Left renal cortex interstitium (tissue), 4 donors: ENCODE results near the gene CNOT4. TPM values are rescaled to one million over a fixed set of nuclear protein-coding genes. Genes with fewer than 3 reads are reported as not detected.

Experiments
- DNase-seq, 4 donors: peaks; one replicate each; pipeline ENCODE4 v3.0.0-alpha.2; 2013; ENCODE audit warnings: low read depth in 4 of 4, low spot score in 2 of 4, missing footprints in 1 of 4
- polyA plus RNA-seq, 4 donors: library from polyadenylated mRNA; unstranded; fragments of 120-200 nt; gene quantifications; one replicate each; pipeline ENCODE4 v1.2.1, GENCODE V29; 2013; ENCODE audit not compliant: insufficient read length in 4 of 4

Gene CNOT4, protein sequence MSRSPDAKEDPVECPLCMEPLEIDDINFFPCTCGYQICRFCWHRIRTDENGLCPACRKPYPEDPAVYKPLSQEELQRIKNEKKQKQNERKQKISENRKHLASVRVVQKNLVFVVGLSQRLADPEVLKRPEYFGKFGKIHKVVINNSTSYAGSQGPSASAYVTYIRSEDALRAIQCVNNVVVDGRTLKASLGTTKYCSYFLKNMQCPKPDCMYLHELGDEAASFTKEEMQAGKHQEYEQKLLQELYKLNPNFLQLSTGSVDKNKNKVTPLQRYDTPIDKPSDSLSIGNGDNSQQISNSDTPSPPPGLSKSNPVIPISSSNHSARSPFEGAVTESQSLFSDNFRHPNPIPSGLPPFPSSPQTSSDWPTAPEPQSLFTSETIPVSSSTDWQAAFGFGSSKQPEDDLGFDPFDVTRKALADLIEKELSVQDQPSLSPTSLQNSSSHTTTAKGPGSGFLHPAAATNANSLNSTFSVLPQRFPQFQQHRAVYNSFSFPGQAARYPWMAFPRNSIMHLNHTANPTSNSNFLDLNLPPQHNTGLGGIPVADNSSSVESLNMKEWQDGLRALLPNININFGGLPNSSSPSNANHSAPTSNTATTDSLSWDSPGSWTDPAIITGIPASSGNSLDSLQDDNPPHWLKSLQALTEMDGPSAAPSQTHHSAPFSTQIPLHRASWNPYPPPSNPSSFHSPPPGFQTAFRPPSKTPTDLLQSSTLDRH
- polyA plus RNA-seq, result 10 to 100 TPM; 29.2 to 35.7 (median 33.9) TPM

DNA sequence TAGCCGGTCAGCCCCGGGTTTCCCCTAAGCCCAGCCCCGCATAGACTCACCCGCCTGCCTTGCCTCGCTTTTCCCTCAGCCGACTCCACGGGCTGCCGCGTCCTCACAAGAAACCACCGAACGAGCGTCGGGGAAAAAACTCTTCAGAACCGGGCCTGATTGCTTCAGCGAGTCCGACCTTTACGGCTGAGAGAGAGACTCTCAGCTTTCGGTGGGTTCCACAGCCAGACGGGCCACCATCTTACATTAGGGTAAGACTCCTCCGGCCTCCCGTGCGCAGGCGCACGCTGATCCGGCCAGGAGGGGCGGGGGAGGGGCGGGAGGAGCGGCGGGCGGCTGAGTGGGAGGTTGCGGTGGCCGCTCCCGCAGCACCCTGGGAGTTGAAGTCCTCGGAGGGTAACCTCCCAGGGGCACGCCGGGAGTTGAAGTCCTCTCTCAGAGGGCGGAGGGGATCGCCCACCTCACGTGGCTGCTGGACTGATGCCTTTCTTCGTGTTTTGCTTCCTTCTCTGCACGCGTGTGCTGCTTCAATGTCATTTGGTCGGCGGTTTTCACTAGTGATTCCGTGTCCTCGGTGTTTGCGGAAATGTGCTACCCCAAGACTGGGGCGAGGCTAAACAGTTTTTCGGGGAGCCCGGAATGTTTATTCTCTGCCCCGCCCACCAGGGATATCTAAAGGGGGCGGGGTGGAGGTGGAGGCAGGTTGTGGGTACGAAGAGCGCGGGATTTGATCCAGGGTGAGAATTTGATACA is at the start of gene CNOT4:
Gene CNOT4, minus strand, starts transcription at position 264 of the 753 bp plus-strand sequence. CDS start 71,771 bp downstream, outside the sequence.
- peak; percentile 84 to 94 (median 90) for DNase-seq

DNA sequence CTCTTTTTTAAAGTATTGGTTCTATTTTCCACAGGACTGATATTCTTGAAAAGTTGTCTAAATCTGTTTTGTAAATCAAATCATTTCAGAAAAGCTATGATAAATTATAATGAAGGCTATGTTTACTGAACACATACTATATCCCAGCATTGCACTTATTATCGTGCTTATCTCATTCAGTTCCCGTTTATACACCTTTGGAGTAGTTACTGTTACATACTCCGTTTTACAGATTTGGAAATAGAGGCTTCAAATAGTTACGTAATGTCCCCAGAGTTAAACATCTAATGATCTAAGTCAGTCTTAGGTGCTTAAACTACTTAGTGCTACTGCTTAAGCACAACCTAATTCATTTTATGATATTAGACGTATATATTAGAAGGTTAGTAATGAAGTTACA is 49.0 kb upstream of the CNOT4 start:
- no peak for DNase-seq

DNA sequence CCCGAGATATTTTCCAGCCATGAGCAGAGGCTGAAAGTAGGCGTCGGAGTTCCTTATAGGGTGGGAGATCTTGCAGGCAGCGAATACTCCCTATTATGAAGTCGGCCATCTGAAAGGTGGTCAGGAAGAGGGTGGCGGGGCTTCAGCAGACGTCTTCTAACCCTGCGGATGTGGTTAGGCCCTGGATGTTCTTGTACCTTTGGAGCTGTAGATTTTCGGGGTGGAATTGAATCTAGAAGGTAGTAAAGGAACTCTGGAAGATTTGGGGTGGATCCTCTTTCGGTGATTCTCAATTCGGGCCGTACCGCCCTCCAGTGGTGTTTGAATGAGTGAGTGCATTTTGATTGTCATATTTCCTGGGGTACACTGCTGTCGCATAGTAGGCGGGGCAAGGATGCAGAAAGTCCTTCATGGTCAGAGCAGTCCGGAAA is 48.5 kb upstream of the CNOT4 start:
- peak; percentile 44 to 64 (median 56) for DNase-seq

DNA sequence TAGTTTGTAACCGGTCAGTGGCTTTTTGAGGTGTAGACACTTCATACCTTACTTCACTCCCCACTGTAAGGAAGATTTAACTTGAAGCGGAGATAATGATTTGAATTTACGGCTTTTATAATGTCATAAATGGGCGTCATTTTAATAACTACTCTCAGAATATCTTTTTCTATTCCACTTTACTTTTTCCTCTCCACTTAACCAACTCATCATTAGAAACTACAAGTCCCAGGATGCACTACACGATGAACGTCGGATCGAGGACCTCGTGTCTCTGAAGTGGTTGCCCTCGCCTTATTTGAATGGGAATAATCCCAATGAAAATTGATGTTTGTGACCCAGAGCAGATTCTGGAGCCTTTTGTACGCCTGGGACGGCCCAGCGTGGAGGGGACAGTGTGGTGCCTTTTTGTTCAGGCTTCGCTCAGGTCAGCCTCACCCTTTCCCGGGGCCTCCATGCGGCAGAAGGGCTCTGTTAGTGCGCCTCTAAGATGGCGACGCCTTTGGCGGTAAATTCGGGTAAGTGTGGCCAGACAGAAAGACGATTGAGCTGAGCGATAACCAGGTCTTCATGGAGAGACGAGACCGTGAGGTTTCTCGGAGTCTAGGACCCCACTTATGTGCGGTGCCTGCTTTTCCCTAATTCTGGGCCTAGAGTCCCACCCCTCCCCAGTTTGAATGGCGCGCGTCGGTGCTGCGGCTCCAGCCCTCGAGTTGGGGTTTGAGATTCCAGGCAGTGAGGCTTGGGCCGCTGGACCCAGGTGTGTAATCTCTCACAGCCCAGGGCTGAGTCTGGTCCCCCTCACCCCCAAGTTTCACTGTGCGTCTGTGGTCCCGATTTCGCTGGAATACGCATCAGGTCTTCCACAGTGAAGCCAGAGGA is 47.8 kb upstream of the CNOT4 start, which contains the start of gene NUP205:
Gene NUP205, plus strand, starts transcription at position 463 of the 882 bp plus-strand sequence. Its CDS starts 28 bp downstream, at position 491.
- peak; percentile 81 to 96 (median 87) for DNase-seq

DNA sequence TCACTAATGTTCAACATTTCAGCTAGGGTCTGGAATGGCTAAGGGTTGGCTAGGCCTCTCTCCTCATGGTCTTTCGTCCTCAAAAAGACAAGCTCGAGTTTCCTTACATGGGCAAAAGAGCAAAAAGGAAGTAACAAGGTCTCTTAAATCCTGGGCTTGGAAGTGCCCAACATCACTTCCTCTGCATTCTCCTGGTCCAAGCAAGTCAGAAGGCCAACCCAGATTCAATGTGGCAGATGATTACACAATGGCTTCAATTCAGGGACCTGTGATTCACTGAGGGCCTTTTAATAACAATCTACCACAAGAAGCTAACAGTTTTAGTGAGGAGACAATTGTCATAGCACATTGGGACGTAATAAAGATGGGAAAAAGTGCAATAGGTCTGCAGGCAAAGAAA is 43.4 kb upstream of the CNOT4 start:
- no peak for DNase-seq

DNA sequence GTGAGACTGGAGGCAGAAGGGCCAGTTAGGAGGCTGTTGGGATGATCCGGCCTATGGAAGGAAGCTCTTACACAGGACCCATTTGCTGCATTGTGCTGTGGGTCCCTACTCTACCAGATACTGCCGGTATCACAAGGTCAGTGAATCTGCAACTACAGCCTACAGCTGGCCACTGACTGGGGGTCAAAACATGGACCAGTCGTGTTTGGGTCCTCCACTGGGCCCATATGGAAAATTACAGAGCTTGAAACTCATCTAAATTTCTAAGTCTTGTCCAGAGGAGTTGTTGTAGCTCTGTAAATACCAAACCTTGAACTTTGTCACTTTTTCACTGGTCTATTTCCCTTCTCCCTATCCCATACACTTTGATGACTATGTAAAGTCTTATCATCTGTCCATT is 42.2 kb upstream of the CNOT4 start:
- no peak for DNase-seq

DNA sequence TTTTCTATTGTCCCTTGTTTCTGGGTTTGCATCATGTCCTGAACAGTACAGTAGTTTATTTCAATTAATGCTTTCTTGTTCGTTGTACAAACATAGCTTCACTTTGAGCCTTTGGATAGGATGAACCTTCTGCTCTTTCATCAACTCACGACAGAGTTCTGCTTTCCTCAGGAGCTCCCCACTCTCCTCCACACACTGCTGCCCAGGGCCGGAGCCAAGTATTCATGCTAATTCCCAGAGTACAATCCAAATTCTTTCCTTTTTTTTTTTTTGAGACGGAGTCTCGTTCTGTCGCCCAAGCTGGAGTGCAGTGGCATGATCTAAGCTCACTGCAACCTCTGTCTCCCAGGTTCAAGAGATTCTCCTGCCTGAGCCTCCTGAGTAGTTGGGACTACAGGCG is 40.3 kb upstream of the CNOT4 start:
- DNase-seq, result no peak

DNA sequence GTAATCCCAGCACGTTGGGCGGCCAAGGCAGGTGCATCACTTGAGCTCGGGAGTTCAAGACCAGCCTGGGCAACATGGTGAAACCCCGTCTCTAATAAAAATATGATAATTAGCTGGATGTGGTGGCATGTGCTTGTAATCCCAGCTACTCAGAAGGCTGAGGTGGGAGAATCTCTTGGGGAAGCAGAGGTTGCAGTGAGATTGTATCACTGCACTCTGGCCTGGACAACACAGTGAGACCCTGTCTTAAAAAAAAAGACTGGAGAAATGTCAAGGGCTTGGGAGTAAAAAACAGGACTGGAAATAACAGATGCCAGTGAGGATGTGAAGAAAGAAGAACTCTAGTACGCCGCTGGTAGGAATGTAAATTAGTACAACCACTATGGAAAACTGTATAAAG is 31.1 kb upstream of the CNOT4 start:
- no peak for DNase-seq

DNA sequence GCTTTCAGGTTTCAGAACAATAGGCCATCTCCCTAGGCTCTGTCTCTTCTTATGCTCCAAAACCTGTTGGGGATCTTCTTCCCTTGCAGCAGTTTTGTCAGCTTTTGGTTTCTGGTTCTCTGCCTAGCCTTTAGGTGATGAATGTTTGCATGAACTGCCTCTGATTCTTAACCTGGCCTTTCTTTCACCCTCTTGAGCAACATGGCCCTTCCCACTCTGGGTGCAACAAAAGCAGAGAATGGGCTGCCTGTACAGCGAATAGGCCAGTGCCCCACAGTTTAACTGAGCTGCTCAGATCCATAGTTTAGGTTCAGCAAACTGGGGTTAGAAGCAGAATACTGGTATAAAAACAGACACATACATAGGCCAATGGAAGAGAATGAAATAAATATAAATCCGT is 29.7 kb upstream of the CNOT4 start:
- DNase-seq, result no peak

DNA sequence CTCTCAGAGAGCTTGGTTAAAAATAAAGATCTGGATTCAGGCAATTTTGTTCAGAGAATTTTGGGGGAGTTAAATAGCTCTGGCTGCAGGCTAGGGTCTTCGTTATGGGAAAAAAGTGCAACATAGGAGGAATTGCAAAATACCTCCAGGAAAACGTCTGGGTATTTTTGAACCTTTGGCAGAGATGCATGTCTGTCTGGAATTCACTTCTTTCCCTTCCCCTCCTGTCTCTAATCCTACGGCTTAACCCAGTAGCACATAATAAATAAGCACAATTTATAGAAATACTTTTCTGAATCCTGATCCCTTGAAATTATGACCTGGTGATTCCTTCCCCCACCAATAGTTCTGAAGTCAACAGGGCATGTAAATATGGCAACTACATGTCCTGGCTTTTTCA is 28.5 kb upstream of the CNOT4 start:
- no peak for DNase-seq

DNA sequence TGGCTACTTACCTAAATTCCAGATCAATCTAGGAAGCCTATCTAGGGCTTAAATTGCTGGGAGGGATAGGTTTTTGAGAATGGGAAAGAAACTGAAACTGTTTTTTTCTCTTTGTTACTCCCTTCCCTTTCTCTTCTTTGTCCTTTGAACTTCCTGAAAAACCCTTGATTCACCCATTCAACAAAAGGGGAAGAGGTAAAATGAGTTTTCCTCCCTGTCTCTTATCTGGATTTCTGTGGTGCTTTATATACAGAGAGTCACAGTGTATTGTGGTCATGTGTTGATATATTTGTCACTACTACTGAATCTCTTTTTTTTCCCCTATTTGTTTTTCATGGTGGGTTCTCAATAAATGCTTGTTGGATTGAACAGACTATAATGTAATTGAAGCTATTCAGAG is 28.0 kb upstream of the CNOT4 start:
- no peak for DNase-seq

DNA sequence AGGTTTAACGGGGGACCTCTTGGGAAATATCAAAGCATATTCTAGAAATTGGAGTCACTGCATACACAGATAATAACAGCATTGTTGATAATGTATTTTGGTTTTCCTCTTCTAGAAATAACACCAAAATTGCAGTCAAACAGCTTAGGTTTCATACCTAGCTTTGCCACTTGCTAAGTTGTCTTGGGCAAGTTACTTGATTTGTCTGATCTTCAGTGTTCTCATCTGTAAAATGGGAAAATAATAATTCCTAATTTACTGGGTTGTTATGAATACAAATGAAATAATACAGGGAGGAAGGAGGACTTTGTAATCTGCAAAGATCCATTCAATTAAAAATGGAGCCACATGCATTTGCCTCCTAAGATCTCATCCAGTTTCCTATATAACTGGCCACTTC is 27.6 kb upstream of the CNOT4 start:
- DNase-seq, result no peak

DNA sequence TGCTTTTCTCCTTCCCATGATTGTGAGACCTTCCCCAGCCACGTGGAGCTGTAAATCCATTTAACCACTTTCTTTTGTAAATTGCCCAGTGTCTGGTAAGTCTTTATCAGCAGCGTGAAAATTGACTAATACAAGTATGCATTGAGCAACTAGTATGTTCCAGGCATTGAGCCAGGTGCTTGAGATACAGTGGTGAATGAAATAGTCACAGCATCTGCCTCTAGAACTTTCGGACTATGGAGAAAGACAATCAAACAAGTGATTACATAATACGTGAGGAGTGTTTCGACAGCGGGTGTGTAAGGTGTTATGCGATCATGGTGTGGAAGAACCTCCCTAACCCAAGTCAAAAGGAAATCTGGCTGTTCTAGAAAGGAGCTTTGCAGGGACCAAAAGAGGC is 26.2 kb upstream of the CNOT4 start:
- DNase-seq, result no peak

DNA sequence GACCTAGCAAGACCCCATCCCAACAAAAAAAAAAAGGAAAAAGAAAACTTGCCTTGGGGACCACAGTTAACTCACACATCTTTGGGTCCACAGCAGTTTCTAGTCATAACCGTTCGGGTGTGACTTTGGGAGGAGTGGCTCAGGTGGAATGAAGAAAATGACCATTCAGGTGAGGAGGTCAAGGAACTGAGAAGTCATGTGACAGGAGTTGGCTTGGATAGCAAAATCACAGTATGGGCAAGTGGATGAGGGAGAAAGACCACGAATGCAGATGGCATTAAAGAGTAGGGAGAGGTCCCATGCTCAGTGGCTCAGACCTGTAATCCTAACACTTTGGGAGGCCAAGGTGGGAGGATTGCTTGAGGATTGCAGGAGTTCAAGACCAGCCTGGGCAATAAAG is 17.1 kb upstream of the CNOT4 start:
- DNase-seq, result no peak

DNA sequence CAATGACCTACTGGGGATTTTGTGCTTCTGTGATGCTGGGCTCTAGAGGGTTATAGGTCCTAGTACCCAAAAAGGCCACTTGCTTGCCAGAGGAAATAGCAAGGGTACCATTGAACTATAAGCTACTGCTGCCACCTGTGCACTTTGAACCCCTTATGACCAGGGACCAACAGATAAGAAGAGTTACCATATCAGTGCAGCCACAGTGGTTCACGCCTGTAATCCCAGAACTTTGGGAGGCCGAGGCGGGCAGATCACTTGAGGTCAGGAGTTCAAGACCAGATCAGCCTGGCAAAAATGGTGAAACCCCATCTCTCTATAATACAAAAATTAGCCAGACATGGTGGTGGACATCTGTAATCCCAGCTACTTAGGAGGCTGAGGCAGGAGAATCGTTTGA is 15.5 kb upstream of the CNOT4 start:
- no peak for DNase-seq

DNA sequence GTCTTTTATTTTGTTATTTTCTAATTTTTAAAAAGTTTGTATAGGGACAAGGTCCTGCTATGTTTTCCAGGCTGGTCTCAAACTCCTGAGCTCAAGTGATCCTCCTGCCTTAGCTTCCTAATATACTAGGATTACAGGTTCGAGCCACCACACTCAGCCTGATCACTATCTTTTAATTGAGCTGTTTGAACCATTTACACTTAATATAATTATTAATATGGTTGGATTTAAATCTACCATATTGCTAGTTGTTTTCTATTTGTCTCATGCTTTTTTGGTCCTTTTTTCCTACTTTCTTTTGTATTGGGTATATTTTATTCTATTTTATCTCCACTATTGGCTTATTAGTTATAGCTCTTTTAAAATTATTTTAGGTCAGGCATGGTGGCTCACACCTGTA is 13.2 kb upstream of the CNOT4 start:
- no peak for DNase-seq

DNA sequence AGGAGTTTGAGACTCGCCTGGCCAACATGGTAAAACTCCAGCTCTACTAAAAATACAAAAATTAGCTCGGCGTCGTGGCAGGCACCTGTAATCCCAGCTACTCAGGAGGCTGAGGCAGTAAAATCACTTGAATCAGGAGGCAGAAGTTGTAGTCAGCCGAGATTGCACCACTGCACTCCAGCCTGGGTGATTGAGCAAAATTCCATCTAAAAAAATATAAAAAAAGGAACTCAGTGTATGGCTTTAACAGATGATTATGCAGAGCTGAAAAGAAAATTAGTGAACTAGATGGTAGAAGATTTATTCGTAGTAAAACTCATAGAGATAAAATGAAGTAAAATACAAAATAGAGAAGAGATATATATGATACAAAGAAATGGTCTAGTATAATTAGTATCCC is 12.6 kb upstream of the CNOT4 start:
- DNase-seq, result no peak

DNA sequence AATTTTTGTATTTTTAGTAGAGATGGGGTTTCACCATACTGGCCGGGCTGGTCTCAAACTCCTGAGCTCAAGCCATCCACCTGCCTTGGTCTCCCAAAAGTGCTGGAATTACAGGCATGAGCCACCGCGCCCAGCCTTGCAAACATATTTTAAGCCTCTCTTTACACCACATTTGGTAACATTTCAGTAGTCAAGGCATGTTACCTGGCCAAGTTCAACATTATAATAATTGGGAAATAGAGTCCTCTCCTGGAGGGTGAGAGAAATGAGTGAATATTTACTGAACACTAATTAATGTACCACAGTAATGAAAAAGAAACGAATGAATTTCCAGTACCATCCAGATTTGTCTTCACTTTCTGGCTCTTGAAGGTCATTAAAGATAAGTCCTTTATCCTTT is 10.0 kb upstream of the CNOT4 start:
- DNase-seq, result no peak

DNA sequence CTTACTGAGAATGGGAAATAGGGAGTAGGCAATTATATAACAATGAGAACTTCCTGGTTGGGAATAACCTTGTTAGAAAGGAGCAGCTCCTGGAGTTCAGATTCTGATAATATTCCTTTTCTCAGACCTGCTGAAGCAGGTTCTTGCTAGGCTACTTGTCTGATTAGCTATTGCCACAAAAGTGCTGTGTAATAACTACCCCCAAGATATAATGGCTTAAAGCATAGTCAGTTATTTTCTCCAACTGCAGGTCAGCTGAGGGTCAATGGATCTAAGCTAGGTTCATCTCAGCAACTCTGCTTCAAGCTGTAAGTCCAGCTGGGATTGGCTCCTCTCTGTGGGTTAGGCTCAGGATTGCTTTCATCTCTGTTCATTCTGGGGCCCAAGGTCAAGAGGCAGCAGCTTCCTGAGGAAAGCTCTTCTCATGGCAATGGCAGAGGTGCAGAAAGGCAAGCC is 9.4 kb upstream of the CNOT4 start:
- DNase-seq, result no peak

DNA sequence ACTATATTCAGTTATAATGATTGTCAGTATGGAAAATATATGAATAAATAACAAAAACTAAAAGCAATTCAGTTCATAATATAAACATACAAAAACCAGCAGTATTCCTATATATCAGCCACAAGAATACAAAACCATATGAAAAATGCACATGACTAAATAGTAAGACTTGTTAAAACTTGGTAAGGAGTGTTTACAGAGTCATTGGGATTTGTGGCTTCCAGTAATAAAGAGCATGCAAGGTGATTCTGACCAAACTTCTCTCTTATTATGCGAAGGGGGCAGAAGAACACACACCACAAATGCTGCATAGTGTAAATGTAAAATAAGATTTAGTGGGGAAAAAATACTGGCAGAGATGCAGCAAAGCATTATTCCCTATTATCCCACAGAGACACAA is 8.8 kb upstream of the CNOT4 start:
- DNase-seq, result no peak
